Rectal smooth muscle tissue (tissue), 1 donor: ENCODE measurements around the gene TMEM135.

Source experiments
- H3K27ac ChIP-seq: one replicate; pipeline ENCODE4 v1.7.0; 2013; ENCODE audit warnings: low read depth, low read length, inconsistent platforms
- H3K27me3 ChIP-seq: one replicate; pipeline ENCODE4 v1.7.0; 2013; ENCODE audit warnings: low read length; ENCODE audit not compliant: control insufficient read depth, insufficient read depth
- H3K36me3 ChIP-seq: one replicate; pipeline ENCODE4 v1.7.0; 2013; ENCODE audit warnings: low read length; ENCODE audit not compliant: control insufficient read depth, insufficient read depth
- H3K4me1 ChIP-seq: one replicate; pipeline ENCODE4 v1.7.0; 2013; ENCODE audit warnings: low read length; ENCODE audit not compliant: control insufficient read depth, insufficient read depth
- H3K4me3 ChIP-seq: one replicate; pipeline ENCODE4 v1.7.0; 2013; ENCODE audit warnings: low read length
- H3K9ac ChIP-seq: one replicate; pipeline ENCODE4 v1.7.0; 2013; ENCODE audit warnings: low read length

The TMEM135 gene

DNA sequence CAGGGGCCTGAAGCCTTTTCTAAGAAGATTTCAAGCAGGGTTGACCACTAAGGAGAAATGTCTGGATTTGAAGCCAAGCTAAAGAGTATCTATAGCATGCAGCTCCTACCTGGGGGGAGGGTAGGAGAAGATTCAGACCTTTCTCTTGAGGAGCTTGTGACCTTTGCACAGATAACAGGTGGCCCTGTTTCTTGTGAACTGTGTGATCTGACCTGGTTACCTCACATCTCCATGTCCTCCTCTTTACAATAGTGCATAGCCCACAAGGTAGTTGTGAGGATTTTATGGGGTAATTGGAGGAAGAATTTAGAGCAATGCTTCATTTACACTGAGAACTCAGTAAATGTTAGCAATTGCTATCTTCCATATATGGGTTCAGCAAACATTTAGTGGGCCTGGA lies 310.1 kb downstream of the TMEM135 start:
- Histone ChIP-seq H3K27me3 (no peaks in the 10 kb centered on the region), H3K4me1 (peaks cover 8% of the 10 kb centered on the region), H3K36me3 (no peaks in the 10 kb centered on the region)

DNA sequence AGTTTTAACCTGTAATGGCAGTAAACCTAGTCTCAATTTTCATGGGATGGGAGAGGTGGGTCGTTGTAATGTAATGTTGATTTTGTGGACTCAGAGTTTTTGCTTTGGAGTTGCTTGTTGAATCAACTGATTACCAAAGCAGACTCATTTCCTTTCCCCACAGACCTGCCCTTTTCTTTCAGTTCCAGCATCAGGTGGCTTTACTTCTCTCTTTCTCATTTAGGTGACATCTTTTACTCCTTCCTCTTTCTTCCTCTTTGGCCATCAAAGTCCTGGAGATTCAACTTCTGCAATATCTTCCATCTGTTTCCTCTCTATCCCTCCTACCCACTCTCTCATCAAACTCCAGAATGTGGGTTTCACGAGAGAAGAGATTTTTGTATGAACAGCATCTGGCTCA lies 313.9 kb downstream of the TMEM135 start:
- H3K27me3 ChIP-seq: no peaks in the 10 kb centered on the region
- H3K9ac ChIP-seq: no peak overlapping the region
- H3K4me3 ChIP-seq: no peak overlapping the region
- H3K36me3 ChIP-seq: no peaks in the 10 kb centered on the region
- peaks cover 11% of the 10 kb centered on the region for H3K4me1 ChIP-seq
- no peak overlapping the region for H3K27ac ChIP-seq

More for the DNA sequence above, 310.1 kb downstream of the TMEM135 start:
- Histone ChIP-seq H3K9ac (no peak overlapping the region), H3K27ac (no peak overlapping the region), H3K4me3 (no peak overlapping the region)

DNA sequence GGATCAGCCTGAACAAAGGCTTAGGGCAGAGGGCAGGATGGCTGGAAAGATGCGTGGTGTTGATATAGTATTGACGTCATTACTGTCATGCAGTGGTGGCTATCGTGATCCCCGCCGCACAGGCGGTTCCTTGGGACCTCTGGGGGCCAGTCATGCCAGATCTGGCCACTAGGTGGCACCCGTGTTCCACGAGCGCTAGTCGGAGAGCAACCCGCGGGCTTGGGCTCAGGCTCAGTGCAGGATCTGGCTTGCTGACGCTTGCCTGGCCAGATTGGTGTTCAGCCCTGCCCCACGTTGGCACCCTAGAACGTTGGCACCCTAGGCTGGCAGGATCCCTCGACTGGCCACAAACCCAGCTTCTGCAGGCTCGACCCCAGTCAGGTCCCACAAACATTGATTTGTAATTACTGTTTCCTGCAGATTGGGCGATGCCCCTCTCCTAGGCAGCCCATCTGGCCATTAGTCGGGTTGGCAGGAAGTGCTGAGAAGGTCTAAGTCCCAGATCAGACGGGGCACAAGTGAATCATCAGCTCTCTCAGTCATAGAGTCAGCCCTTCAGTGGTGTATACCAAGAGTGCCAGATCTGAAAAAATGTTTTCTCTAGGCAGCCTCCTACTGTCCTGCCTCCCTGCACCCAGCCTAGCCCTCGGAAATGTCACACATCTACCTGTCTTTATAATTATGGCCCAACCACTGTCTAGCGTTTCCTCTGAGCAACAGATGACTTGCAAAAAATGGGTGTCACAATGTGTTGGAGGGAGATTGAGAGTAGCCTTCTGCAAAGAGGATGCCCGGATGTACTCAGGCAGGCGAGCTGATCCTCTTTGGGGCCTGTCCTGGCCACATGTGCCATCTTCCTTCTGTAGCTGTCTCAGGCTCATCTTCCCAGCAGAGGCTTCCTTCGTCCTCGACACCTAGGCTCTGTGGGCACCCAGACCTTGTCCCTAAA lies 315.3 kb downstream of the TMEM135 start:
- Histone ChIP-seq H3K4me3 (no peak overlapping the region), H3K4me1 (peaks cover 6% of the 10 kb centered on the region), H3K9ac (no peak overlapping the region), H3K36me3 (no peaks in the 10 kb centered on the region), H3K27me3 (no peaks in the 10 kb centered on the region), H3K27ac (no peak overlapping the region)

DNA sequence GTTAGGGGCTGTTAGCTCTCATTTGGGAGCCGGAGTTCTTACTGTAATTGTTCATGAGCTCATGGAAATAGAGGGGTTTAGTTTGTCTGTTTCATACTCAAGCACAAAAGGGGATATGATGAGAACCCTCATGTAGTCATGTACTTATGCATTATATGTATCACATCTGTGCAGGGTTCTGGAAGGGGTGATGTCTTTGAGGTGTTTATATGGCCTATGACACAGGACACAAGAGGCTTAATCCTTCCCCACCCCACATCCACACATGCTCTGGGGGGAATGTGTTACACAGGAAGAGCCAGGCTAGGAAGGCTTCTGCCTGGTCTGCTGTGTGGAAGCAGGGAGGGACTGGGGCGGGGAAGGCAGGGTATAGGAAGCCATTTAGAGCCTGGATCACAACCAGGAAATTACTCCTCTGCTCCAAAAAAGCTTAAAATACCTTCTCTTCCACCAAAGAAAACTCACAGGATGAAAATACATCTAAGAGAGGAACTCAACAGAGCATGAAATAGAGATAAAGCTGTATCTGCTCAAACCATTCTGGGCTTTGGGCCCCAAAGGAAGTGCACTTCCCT lies 316.1 kb downstream of the TMEM135 start:
- H3K4me3 ChIP-seq: no peak overlapping the region
- no peaks in the 10 kb centered on the region for H3K27me3 ChIP-seq
- H3K27ac ChIP-seq: no peak overlapping the region
- H3K9ac ChIP-seq: no peak overlapping the region
- no peaks in the 10 kb centered on the region for H3K36me3 ChIP-seq
- peaks cover 5% of the 10 kb centered on the region for H3K4me1 ChIP-seq

DNA sequence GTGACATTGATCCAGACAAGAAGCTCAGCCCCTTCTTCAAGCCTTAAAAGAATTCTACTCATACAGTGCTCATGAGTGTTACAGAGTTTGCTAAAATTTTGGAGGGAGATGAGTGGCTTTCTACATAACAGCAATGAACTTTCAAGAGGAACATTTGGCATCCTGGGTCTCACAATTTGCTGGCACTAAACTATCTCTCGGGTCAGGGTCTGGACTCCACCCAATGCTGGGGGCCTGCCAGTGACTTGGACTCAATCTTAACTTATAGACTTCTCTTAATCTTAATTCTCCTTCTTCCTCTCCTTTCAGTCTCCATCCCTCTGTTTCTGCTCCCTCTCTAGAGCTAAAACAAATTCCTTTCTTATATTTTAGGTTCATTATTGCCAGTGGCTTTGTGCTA lies 317.9 kb downstream of the TMEM135 start:
- Histone ChIP-seq H3K36me3 (no peaks in the 10 kb centered on the region), H3K4me1 (peaks cover 5% of the 10 kb centered on the region), H3K4me3 (no peak overlapping the region)

DNA sequence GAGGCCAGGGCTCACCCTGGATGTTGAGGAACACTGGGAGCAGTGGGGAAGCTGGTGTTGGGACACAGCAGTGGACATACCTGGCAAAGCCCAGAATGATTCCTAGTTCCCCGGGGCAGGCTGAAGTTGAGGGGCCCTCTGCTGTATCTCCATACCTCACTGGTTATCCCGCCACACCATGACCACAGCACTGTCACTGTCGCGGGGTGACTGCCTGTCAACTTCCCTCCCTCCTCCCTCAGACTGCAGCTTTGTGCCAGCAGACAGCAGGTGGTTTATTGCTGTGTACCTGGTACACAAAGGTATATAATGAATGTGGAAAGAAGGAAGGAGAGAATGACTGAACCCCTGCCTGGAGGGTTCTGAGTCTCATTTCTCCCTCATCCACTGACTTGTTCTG lies 318.7 kb downstream of the TMEM135 start:
- no peak overlapping the region for H3K9ac ChIP-seq
- H3K36me3 ChIP-seq: no peaks in the 10 kb centered on the region
- H3K4me3 ChIP-seq: no peak overlapping the region
- no peaks in the 10 kb centered on the region for H3K27me3 ChIP-seq
- peaks cover 5% of the 10 kb centered on the region for H3K4me1 ChIP-seq
- H3K27ac ChIP-seq: no peak overlapping the region

More for the DNA sequence above, 317.9 kb downstream of the TMEM135 start:
- H3K27ac ChIP-seq: no peak overlapping the region
- no peak overlapping the region for H3K9ac ChIP-seq
- H3K27me3 ChIP-seq: no peaks in the 10 kb centered on the region

DNA sequence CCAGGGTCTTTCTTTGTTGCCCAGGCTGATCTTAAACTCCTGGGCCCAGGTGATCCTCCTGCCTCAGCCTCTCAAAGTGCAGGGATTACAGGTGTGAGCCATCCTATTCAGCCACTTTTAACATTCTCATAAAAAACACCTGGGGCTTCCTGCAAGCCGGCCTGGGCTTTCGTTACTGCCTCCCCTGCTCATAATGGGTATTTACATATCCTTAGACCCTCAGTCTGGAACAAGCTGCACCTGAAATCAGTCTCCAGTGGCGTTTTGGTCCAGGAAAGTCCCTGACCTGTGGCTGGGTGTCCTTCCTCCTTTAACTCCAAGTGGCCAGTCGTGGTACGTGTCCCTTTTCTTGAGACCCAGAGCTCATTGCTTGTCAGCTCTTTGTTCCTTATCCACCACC lies 320.7 kb downstream of the TMEM135 start:
- Histone ChIP-seq H3K4me3 (no peak overlapping the region), H3K27me3 (no peaks in the 10 kb centered on the region), H3K9ac (no peak overlapping the region), H3K36me3 (no peaks in the 10 kb centered on the region), H3K27ac (no peak overlapping the region), H3K4me1 (no peaks in the 10 kb centered on the region)

DNA sequence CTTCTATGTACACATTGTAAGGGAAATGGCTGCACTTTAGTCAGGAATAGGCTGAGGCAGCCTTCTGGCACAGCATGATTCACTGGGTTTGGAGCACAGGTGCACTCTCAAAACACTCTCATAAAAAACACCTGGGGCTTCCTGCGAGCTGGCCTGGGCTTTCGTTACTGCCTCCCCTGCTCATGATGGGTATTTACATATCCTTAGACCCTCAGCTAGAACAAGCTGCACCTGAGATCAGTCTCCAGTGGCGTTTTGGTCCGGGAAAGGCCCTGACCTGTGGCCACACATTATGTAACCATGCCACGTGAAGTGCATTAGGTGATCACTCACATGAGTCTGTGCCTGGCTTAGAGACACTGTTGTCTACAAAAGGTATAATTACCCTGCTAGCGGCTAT lies 321.7 kb downstream of the TMEM135 start:
- H3K36me3 ChIP-seq: no peaks in the 10 kb centered on the region
- H3K4me3 ChIP-seq: no peak overlapping the region
- no peak overlapping the region for H3K27ac ChIP-seq
- H3K9ac ChIP-seq: no peak overlapping the region
- no peaks in the 10 kb centered on the region for H3K4me1 ChIP-seq
- H3K27me3 ChIP-seq: no peaks in the 10 kb centered on the region

DNA sequence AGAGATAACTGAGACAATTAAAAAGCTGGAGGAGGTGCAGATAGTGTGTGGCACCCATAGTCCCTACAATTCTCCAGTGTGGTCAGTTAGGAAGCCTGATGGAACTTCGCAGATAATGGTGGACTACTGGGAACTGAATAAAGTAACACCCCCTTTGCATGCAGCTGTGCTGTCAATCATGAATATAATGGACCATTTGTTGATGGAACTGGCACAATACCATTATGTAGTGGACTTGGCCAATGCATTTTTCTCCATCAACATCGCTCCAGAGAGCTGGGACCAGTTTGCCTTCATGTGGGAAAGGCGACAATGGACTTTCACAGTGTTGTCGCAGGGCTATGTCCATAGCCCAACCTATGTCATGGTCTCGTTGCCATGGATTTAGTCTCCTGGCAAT lies 324.2 kb downstream of the TMEM135 start:
- no peaks in the 10 kb centered on the region for H3K36me3 ChIP-seq
- no peaks in the 10 kb centered on the region for H3K27me3 ChIP-seq
- no peak overlapping the region for H3K27ac ChIP-seq
- H3K9ac ChIP-seq: no peak overlapping the region
- H3K4me3 ChIP-seq: no peak overlapping the region
- H3K4me1 ChIP-seq: no peaks in the 10 kb centered on the region

DNA sequence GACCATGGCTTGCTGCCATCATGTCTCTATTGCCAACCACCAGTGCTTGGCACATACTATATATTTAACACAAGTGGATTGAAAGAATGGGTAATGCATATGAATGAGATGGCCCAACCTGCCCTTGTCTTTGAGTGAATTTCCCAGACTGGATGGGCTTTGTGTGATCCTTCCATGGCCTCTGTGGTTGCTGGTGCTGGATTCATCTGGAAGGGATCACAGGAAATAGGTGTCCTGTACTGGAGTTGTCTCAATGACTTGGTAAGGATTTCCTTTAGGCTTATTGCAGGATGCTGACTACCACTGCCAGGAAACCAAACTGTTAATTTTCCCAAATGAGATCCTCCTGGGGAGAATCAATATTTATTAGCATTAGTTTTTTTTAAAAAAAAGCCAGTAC lies 328.6 kb downstream of the TMEM135 start:
- Histone ChIP-seq H3K9ac (no peak overlapping the region), H3K4me1 (no peaks in the 10 kb centered on the region), H3K27ac (no peak overlapping the region), H3K36me3 (no peaks in the 10 kb centered on the region), H3K27me3 (no peaks in the 10 kb centered on the region), H3K4me3 (no peak overlapping the region)

DNA sequence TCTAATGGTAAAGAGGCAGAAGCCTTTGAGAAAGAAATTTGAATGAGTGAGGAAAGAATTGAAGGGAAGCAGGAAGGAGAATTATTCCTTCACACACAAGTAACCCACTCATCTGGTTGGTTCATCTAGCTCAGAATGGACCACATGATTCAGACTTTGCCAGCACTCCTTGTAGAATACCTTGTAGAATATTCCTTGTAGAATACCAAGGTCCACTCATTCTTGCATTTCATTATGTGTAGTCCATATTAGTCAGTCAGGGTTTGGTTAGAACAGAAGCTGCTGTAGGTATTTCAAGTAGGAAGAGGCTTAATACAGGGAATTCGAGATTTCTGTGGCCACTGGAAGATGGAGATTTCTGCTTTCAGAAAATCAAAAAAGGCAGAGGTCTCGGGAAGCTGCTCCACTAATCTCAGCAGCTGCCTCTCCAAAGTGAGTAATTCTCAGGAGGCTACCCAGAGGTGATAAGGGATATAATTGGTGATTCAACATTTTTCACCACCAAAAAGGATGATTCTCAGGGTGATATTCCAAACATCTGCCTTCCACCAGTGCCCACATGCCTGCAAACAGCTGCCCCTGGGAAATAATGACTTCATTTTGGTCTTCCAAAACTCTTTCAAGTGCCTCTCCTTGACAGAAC lies 329.1 kb downstream of the TMEM135 start:
- Histone ChIP-seq H3K36me3 (no peaks in the 10 kb centered on the region), H3K27me3 (no peaks in the 10 kb centered on the region), H3K4me1 (no peaks in the 10 kb centered on the region), H3K27ac (no peak overlapping the region), H3K4me3 (no peak overlapping the region), H3K9ac (no peak overlapping the region)

DNA sequence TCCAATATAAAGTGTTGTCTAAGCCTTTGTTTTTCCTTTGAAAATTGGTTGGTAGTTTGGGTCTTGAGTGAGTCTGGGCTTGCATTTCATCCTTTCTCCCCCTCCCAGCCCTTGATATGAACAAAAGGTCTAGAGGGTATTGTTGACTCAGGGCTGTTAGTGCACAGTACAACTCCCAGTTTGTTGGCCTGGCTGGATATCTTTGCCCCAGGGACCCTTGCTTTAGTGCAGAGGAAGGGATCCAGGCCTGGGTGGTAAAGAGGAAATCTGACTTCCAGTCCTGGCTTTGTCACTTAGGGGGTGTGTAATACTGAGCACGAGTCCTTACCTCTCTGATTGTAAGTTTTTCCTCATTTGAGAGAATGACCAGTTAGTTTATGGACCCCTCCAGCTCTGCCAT lies 330.4 kb downstream of the TMEM135 start:
- Histone ChIP-seq H3K27me3 (no peaks in the 10 kb centered on the region), H3K27ac (no peak overlapping the region), H3K4me3 (no peak overlapping the region), H3K36me3 (no peaks in the 10 kb centered on the region), H3K4me1 (no peaks in the 10 kb centered on the region), H3K9ac (no peak overlapping the region)
